PC-9 (cell line): ENCODE measurements around the gene PSMA5. TPM values are rescaled to one million over a fixed set of nuclear protein-coding genes. Genes with fewer than 3 reads are reported as not detected.

Experiments used
- Bru-seq: library from RNA; stranded (reverse); fragments of 400-500 nt; gene quantifications from one replicate; lab custom pipeline; 2021; lab: Mats Ljungman, UMichigan
- BruChase-seq, 2 experiments: library from RNA; stranded (reverse); fragments of 400-500 nt; gene quantifications; one replicate each; lab custom pipeline; 2021; lab: Mats Ljungman, UMichigan
- BruUV-seq: library from RNA; stranded (reverse); fragments of 400-500 nt; replicated peaks from 2 replicates; lab custom pipeline; 2021; lab: Mats Ljungman, UMichigan
- CTCF ChIA-PET: fragments of 300-600 bp; sonication (Branson Sonifier 250); formaldehyde crosslinking; loops from one replicate; lab custom pipeline; 2022; ENCODE audit warnings: antibody characterized with exemption; lab: Charles Lee
- POLR2A ChIA-PET: fragments of 300-600 bp; sonication (Branson Sonifier 250); formaldehyde crosslinking; loops from one replicate; lab custom pipeline; 2022; ENCODE audit warnings: antibody characterized with exemption; ENCODE audit not compliant: unreplicated experiment; lab: Charles Lee
- DNase-seq, 2 experiments: peaks; one replicate each; pipeline versions ENCODE4 v3.0.0 to v3.0.0-alpha.2; 2015 to 2022; ENCODE audit warnings: mixed read lengths in 1 of 2
- H2AFZ ChIP-seq: fragments of 200-600 bp; sonication (generic); 2 replicates; pipeline ENCODE4 v1.8.1; 2017; ENCODE audit warnings: antibody characterized with exemption
- H3F3A ChIP-seq: fragments of 200-600 bp; sonication (generic); 2 replicates; pipeline ENCODE4 v1.8.1; 2017; ENCODE audit warnings: antibody characterized with exemption, mild to moderate bottlenecking, low read depth; ENCODE audit not compliant: insufficient read depth
- H3K27ac ChIP-seq: fragments of 200-600 bp; sonication (generic); 2 replicates; pipeline ENCODE4 v1.6.1; 2016; ENCODE audit warnings: mixed run types
- H3K27me3 ChIP-seq: fragments of 200-600 bp; sonication (generic); 2 replicates; pipeline ENCODE4 v1.6.1; 2016; ENCODE audit warnings: low read depth, mixed run types; ENCODE audit not compliant: insufficient read depth
- H3K36me3 ChIP-seq: fragments of 200-600 bp; sonication (generic); 2 replicates; pipeline ENCODE4 v1.6.1; 2016; ENCODE audit warnings: low read depth, mixed run types
- H3K4me1 ChIP-seq: fragments of 200-600 bp; sonication (generic); replicated peaks from 2 replicates; pipeline ENCODE4 v1.6.1; 2016; ENCODE audit warnings: mixed run types; ENCODE audit not compliant: insufficient read depth
- H3K4me2 ChIP-seq: fragments of 200-600 bp; sonication (generic); 2 replicates; pipeline ENCODE4 v1.6.1; 2017; ENCODE audit warnings: mixed run types
- H3K4me3 ChIP-seq: fragments of 200-600 bp; sonication (generic); 2 replicates; pipeline ENCODE4 v1.6.1; 2016; ENCODE audit warnings: mixed run types
- H3K79me2 ChIP-seq: fragments of 200-600 bp; sonication (generic); 2 replicates; pipeline ENCODE4 v1.6.1; 2017; ENCODE audit warnings: low read depth, mixed run types
- H3K9me2 ChIP-seq: fragments of 200-600 bp; sonication (generic); 2 replicates; pipeline ENCODE4 v1.8.1; 2017; ENCODE audit warnings: mild to moderate bottlenecking; ENCODE audit not compliant: insufficient read depth
- H3K9me3 ChIP-seq: fragments of 200-600 bp; sonication (generic); 2 replicates; pipeline ENCODE4 v1.8.1; 2016; ENCODE audit warnings: low read depth; ENCODE audit not compliant: insufficient read depth
- H4K20me1 ChIP-seq: fragments of 200-600 bp; sonication (generic); 2 replicates; pipeline ENCODE4 v1.8.1; 2017; ENCODE audit not compliant: insufficient read depth
- CTCF ChIP-seq: fragments of 200-600 bp; sonication (generic); conservative IDR thresholded peaks from 2 replicates; pipeline ENCODE4 v1.6.1; 2017; ENCODE audit warnings: mixed run types, antibody characterized with exemption, mild to moderate bottlenecking, moderate library complexity
- EZH2 ChIP-seq: fragments of 200-600 bp; sonication (generic); IDR thresholded peaks from 2 replicates; pipeline ENCODE4 v1.8.0; 2017; ENCODE audit warnings: antibody characterized with exemption, low read depth
- intact Hi-C: fragments of 100-400 bp; cut with micrococcal nuclease; formaldehyde crosslinking; loops from one replicate; pipeline ENCODE4 v1.10.0; 2022; ENCODE audit not compliant: unreplicated experiment
- long read RNA-seq: library from polyadenylated mRNA; stranded (forward); transcript quantifications from one replicate; pipeline ENCODE4 v2.0.0, GENCODE V29; 2022
- total RNA-seq: library from RNA; stranded (reverse); gene quantifications from 2 replicates; pipeline ENCODE4 v1.2.3, GENCODE V29; 2021

PSMA5 gene
- total RNA-seq (168 and 172 TPM in 2 replicates), Bru-seq, nascent RNA (percentile 96 among the genes with signal in this experiment), BruChase-seq, experiment 1, labeled RNA remaining after a 2-hour chase (percentile 95 among the genes with signal in this experiment), BruChase-seq, experiment 2, labeled RNA remaining after a 6-hour chase (percentile 93 among the genes with signal in this experiment)
- long read RNA-seq, transcript PSMA5-201 (9 exons, 3,729 nt), result major isoform, 304 of 356 reads
- long read RNA-seq, partial matches to known transcripts, result 9 of 356 reads
- long read RNA-seq, other reads (novel, unspliced or antisense), result 42 of 356 reads

GRCh38 chr1:109426281-109427170, at the start of gene PSMA5:
Gene PSMA5, minus strand, starts transcription at chr1:109426448. Its CDS starts 118 bp downstream, at chr1:109426330.
- TF ChIP-seq EZH2 (no peak), CTCF (no peak)
- Histone ChIP-seq H3K4me1 (peaks cover 27% of the 10 kb centered on the region), H3F3A (peaks cover 34% of the 10 kb centered on the region), H3K9me2 (no peaks in the 10 kb centered on the region), H3K79me2 (peaks cover 63% of the 10 kb centered on the region), H2AFZ (peak within 1 kb of the TSS; percentile 88), H3K9me3 (no peaks in the 10 kb centered on the region), H4K20me1 (peaks cover 40% of the 10 kb centered on the region), H3K27ac (peak within 1 kb of the TSS; percentile 88), H3K4me2 (peak within 1 kb of the TSS; percentile 95), H3K36me3 (no peaks in the 10 kb centered on the region), H3K27me3 (no peaks in the 10 kb centered on the region), H3K4me3 (peak within 1 kb of the TSS; percentile 98)
- ChIA-PET POLR2A (interaction anchor here (0.5 to 0.6 kb wide), 5 partner anchors 32 to 492 kb away, joined by 3 to 11 read pairs (median 5); no protein-coding TSS in a partner anchor), CTCF (no interaction called here)
- TSS peak; percentile 68 for BruUV-seq
- DNase-seq, result peak; percentile 94 to 100
- intact Hi-C loops, result loop anchor here (1.0 kb wide), 1 partner anchor 58 kb away; no protein-coding TSS in a partner anchor

- POLR2A ChIA-PET, result no interaction called here
- CTCF ChIA-PET, result no interaction called here
These were observed 49.0 kb upstream of the PSMA5 start for GRCh38 chr1:109475261-109475660.

More at GRCh38 chr1:109475261-109475660, 49.0 kb upstream of the PSMA5 start:
- Histone ChIP-seq H3F3A (no peaks in the 10 kb centered on the region), H3K79me2 (no peaks in the 10 kb centered on the region), H2AFZ (no peak overlapping the region), H3K4me1 (peaks cover 7% of the 10 kb centered on the region), H3K36me3 (no peaks in the 10 kb centered on the region), H3K4me2 (no peak overlapping the region), H3K9me3 (no peaks in the 10 kb centered on the region), H3K4me3 (no peak overlapping the region), H4K20me1 (no peaks in the 10 kb centered on the region), H3K9me2 (no peaks in the 10 kb centered on the region), H3K27ac (no peak overlapping the region), H3K27me3 (peaks cover 86% of the 10 kb centered on the region)
- DNase-seq, result no peak
- TF ChIP-seq CTCF, result no peak
- TF ChIP-seq EZH2, result no peak
- BruUV-seq, result no TSS peak
- intact Hi-C loops, result no loop called here
